Activated CD4-positive, alpha-beta T cell treated with anti-CD3 and anti-CD28 coated beads, Interleukin-2, amount 50 U/mL, for 16 hours (primary cell): Measurements from ENCODE around the gene PGA5.
"Not testable (repeated sequence)": the region's sequence is repeated elsewhere in the genome, so short reads cannot be mapped to it uniquely, and the experiment has no call there.

Source experiments
- DNase-seq: peaks from one replicate; pipeline ENCODE4 v3.0.0-alpha.2; 2020

PGA5 gene

DNA sequence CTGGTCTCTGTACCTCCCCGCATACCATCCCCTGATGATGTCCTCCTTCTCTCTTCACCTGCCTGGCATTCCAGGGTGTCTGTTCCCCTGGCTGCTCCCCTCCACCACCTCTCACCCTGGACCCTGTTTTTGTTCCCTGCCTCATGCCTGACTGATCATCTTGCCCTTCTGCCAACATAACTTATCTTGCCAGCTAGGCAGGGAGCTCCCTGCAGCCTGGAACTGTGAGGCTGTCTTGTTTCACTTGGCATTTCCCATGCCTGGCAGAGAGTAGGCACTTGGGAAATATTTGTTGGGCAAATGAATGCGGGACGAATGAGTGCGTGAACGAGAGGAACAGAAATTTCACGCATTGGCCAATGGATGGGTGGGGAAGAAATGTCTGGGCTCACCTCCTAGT, 11.5 kb upstream of the PGA5 start:
- DNase-seq, result not testable (repeated sequence)

DNA sequence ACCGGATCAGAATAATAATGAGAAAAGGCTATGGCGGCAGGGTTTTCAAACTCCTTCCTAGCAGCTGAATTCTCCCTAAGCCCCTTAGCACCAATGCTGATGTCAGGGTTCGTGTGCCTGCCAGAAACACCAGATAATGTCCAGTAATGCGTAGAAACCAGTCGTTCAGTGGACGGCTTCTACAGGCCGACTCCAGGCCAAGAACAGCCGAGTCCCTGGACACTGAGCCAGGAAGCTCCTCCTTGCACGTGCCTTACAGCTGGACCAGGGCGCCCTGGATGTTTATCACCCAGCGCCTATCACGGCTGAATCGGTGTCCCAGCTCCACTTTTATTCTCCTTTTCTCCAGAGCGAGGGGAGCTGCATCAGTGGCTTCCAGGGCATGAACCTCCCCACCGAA, 9.9 kb upstream of the PGA5 start:
- not testable (repeated sequence) for DNase-seq

DNA sequence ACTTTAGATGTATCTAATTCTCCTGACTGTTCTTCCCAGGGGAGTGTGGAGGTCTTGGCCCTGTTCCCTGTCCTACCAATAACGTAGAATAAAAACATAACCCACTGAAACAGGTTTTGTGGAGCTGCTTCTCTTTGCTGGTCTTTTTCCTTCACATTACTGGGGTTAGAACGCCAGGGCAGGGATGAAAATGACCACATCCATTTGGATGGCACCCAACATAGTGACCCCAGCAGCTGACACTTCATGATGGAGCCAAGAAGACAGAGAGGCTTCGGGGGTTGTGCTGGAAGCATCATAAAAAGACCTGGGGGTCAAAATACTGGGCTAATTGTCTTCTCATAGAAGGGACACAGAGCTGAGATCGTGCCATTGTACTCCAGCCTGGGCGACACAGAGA, 9.4 kb upstream of the PGA5 start:
- not testable (repeated sequence) for DNase-seq

DNA sequence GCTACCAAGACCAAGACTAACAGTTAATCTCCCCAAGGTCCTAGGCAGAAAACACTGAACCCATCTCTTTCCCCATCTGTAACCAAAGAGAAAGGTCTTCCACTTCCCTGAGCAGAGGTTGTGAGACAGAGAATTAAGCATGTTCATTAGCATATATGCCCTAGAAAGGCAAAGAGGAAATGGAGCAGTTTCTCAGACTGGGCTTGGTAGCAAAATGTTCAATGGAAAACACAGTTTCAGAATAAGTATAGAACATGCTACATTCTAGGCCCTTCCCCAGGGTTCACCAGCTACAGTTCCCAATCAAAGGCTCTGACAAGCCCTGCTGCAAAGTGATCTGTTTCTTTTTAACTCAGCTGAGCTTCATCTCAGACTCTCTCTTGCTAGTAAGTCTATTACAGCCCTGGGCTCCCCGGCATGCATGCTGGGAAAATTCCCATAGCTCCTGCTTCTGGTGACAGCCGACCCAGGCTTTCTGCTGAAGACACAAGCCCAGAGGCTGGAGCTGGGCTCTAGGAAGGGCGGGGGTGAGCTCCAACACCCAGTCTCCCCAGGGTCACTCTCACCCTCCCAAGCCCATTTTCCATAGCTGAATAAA, 8.3 kb upstream of the PGA5 start:
- not testable (repeated sequence) for DNase-seq

DNA sequence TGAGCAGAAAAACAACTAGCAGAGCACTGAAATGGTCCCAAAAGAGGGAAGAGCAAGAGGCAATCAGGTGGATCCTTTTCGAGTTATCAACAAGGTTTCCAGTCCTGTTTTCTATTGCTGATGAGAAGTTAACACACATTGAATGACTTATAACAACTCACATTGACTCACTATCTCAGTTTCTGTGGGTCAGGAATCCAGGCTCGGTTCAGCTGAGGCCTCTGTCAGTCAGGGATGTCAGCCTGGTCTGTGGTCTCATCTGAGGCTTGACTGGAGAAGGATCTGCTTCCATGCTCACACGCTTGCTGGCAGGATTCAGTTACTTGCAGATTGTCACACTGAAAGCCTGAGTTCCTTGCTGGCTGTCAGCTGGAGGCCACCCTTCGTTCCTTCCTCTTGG, 3.8 kb upstream of the PGA5 start:
- not testable (repeated sequence) for DNase-seq

DNA sequence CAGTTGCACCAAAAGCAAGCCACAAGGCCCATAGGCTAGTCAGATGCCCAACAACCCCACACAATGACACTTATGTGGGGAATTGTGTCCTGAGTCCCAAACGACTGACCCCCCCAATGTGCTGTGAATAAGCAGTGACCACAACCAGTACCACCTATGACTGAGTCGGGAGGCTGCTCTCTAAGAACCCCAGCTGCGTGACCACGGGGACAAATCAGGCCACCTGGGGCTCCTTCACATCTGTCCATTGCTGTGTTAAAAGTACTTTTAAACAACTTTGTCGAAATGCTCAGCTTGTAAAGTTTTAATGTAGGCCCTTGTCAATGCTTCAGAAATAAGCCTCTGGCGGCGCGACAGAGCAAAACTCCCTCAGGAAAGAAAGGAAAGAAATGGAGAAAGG, 687 bp upstream of the PGA5 start:
- DNase-seq, result not testable (repeated sequence)

DNA sequence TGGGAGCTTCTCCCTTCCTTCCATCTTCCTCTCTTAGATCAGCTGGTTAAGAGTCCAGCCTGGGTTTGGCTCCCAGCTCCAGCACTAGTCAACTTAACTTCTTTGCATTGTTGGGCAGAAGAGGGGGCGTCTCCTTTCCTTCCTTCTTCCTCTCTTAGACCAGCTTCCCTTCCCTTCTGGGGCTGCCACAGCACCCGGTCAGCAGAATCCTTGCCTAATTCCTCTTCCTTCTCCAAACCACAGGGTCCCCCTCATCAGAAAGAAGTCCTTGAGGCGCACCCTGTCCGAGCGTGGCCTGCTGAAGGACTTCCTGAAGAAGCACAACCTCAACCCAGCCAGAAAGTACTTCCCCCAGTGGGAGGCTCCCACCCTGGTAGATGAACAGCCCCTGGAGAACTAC, 551 bp downstream of the PGA5 start:
- DNase-seq, result not testable (repeated sequence)

DNA sequence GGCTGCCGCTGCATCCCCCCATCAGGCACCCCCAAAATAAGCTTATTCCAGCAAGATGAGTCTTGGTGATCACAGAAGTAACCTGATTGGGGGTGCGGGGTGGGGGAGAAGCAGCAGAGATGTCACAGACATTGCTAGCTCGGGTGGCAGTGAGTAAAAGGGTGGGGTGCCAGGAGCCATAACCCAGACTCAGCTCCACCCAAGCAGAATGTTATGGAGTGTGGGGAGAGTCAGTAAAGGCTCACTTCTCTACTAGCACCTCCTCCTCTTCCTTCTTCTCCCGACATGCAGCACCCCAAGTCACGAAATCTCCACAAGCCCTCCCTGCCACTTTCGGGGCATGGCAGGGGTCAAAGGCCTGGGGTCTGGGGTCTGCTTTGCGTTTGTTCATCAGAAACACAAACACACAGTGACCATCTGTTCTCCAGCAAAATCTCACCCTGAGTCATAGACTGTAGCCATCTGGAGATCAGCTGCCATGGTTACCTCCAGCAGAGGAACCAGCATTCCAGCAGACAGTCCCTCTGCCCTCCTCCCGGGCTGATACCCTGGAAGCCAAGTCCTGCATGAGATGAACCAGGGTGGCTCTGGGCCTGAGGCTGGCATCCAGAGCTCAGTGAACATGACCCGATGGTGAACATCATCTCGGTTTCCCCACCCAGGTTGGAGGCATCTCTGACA, 4.4 kb downstream of the PGA5 start:
- DNase-seq, result not testable (repeated sequence)

DNA sequence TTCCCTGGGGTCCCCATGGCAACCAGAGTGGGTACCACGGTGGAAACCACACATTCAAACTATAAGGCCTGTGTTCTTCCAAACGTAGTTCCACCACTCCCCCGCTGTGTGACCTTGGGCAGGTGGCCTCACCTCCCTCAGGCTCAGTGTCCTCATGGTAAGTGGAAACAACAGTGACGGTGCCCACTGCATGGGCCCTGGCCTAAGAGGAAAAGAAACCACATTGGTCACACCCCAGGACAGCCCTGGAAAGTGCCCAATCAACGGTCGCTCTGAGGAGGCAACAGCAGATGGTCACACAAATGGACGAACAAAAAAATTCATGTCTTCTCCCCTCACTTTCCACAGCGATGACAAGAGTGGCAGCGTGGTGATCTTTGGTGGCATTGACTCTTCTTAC, 7.1 kb downstream of the PGA5 start:
- not testable (repeated sequence) for DNase-seq

DNA sequence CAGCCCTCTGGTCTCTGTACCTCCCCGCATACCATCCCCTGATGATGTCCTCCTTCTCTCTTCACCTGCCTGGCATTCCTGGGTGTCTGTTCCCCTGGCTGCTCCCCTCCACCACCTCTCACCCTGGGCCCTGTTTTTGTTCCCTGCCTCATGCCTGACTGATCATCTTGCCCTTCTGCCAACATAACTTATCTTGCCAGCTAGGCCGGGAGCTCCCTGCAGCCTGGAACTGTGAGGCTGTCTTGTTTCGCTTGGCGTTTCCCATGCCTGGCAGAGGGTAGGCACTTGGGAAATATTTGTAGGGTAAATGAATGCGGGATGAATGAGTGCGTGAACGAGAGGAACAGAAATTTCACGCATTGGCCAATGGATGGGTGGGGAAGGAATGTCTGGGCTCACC, 8.2 kb downstream of the PGA5 start:
- DNase-seq, result not testable (repeated sequence)

DNA sequence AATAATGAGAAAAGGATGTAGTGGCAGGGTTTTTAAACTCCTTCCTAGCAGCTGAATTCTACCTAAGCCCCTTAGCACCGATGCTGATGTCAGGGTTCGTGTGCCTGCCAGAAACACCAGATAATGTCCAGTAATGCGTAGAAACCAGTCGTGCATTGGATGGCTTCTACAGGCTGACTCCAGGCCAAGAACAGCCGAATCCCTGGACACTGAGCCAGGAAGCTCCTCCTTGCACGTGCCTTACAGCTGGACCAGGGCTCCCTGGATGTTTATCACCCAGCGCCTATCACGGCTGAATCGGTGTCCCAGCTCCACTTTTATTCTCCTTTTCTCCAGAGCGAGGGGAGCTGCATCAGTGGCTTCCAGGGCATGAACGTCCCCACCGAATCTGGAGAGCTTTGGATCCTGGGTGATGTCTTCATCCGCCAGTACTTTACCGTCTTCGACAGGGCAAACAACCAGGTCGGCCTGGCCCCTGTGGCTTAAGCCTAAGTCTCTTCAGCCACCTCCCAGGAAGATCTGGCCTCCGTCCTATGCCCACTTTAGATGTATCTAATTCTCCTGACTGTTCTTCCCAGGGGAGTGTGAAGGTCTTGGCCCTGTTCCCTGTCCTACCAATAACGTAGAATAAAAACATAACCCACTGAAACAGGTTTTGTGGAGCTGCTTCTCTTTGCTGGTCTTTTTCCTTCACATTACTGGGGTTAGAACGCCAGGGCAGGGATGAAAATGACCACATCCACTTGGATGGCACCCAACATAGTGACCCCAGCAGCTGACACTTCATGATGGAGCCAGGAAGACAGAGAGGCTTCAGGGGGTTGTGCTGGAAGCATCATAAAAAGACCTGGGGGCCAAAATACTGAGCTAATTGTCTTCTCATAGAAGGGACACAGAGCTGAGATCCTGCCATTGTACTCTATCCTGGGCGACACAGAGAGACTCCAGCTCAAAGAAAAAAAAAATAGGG, 10.1 kb downstream of the PGA5 start:
- DNase-seq, result not testable (repeated sequence)

DNA sequence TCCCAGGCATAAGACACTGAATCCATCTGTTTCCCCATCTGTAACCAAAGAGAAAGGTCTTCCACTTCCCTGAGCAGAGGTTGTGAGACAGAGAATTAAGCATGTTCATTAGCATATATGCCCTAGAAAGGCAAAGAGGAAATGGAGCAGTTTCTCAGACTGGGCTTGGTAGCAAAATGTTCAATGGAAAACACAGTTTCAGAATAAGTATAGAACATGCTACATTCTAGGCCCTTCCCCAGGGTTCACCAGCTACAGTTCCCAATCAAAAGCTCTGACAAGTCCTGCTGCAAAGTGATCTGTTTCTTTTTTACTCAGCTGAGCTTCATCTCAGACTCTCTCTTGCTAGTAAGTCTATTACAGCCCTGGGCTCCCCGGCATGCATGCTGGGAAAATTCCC, 11.4 kb downstream of the PGA5 start:
- not testable (repeated sequence) for DNase-seq

DNA sequence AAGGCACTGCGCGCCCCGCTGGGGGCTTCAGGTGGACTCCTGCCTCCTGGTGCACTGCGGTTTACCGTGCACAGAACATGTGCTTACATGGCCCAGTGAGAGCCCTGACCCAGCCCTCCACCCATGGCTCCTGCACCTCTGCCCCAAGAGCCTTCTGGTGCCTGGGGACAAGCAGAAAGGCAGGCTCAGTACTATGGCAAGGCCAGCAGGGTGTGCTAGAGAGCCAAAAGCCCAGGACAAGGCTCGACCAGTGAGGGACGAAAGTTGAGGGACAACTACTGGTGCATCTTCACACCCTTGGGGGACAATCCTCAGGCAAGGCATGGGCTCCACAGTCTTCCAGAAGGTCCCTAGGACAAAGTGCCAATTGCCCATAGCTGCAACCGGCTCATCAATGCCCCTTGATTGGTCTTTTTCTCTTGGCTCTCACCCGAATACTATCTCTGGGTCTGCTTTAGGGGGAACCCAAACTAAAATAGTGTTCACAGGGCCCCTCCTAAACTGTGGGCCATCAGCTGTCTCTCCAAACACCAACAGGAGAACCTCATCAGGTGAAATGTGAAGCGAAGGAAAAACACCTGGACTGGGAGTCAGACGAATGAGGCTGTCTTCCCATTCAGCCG, 13.5 kb downstream of the PGA5 start:
- DNase-seq, result peak; percentile 80

DNA sequence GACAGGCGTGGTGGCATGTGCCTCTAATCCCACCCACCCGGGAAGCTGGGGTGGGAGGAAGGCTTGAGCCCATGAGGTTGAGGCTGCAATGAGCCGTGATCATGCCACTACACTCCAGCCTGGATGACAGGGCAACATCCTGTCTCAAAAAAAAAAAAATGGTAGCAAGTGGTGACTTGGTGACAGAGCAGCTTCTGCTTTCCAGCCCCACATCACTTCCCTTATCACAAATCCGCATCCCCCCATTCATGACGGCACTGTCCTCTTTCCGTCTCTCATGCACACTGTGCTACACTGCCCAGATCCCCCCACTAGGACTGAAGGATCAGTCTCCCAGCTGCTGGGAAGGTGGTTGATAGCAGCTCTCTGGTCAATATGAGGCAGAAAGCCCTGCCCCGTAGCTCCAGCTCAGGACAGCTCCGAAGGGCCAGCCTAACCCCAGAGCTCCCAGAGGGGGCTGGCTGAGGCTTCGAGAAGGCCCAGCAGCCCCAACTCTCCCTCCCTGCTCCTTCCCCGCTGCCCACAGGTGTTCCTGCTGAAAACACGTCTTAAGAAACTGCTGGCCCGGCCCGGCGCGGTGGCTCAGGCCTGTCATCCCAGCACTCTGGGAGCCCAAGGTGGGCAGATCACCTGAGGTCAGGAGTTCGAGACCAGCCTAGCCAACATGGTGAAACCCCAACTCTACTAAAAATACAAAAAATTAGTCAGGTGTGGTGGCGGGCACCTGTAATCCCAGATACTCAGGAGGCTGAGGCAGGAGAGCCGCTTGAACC, 15.9 kb downstream of the PGA5 start:
- no peak for DNase-seq

DNA sequence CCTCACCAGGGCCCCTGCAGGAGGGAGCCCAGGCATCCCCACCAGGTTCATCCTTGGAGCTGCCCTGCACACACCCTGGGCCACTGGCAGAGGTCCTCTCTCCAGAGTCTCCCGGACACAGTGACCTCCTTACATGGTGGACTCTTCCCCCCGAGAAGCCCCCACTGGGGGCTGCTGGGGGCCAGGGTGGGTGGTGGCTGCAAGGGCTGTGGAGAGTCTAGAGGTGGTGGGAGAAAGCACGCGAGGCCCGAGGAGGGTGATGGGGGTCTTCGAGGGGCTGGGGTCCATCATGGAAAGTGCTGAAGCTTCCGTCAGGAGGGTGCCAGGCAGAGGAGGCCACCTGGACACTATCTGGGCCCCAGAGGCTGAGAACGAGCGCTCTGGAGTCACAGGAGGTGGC, 17.6 kb downstream of the PGA5 start:
- no peak for DNase-seq

DNA sequence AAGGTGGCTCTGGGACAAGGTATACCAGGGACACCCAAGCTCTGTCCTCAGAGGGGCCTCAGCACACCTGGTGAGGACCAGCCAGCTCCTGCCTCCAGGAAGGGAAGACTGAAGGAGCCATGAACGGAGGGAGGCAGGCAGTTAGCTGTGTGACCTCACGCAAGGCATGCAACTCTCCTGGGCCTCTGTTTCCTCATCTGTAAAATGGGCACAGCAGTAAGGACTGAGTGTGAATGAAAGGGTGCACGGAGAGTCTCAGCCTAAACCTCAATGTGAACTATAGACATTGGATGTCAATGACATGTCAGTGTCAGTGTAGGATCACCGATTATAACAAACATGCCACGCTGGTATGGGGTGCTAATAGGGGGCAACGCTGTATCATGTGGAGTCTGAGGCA, 18.4 kb downstream of the PGA5 start:
- no peak for DNase-seq

DNA sequence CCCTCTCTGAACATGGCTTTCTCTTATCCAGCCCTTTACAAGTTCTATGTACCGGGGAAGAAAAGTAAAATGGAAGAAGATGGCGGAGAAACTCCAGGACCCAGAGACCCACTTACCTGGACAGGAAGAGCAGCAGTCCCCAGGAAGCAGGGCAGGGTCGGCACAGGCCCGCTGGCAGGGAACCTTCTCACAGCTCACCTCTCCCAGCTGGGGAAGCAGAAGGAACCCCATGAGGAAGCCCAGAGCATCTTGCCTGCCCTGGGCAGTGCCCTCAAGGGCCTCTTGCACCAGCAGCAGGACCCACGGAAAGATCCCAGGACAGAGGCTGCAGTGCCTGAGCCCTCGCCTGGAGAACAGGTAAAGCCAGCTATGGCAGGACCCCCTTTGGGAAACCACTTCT, 23.4 kb downstream of the PGA5 start:
- DNase-seq, result no peak

DNA sequence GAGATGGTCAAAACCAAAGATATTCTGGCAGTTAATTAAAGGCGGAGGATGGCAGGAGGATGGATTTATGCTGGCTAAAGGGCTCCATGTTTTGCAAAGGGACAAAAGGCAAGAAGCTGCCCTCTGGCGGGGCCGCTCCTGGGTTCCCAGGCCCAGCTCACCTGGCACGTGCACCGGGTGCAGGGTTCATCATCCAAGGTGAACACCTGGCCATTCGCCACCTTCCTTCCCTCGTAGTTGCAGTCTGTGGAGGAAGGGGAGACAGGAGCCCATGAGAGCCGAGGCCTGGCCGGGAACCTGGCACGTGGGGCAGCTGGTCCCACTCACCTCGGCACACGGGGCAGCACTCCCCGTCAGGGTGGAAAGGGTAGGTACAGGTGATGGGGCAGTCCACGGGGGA, 23.8 kb downstream of the PGA5 start:
- no peak for DNase-seq

DNA sequence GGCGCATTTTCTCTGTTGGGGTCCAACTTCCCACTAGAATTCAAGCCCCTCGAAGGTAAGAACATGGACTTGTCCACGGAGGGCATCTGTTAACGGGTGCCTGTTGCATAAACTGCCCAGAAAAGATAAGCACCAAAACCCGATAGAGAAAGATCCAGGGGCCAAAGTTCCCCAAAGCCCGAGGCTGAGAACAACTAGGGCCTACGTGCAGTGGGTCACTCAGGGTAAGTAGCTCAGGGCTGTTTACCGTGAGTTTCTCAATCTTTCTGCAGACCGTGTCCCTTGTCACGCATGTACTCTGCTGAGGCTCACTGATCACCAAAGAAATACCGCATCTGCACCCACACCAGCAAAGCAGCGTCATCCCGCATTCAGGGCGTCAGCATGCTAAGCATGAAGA, 24.4 kb downstream of the PGA5 start:
- no peak for DNase-seq

DNA sequence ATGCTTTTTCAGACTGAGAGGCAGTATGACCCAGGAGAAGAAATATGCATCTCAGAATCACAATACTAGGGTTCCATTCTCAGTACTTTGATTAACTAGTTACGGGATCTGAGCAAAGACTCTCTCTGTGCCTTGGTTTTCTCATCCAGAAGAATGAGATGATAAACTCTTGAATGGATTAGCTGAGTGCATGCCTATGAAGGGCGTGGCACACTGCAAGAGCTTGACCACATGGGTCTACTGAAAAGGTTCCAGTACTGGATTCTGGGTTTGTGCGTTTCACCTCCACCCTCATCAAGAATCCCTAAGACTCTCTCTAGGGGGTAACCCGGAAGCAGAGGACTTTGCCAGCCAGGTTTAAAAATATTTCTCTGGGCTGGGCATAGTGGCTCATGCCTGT, 25.6 kb downstream of the PGA5 start:
- no peak for DNase-seq

DNA sequence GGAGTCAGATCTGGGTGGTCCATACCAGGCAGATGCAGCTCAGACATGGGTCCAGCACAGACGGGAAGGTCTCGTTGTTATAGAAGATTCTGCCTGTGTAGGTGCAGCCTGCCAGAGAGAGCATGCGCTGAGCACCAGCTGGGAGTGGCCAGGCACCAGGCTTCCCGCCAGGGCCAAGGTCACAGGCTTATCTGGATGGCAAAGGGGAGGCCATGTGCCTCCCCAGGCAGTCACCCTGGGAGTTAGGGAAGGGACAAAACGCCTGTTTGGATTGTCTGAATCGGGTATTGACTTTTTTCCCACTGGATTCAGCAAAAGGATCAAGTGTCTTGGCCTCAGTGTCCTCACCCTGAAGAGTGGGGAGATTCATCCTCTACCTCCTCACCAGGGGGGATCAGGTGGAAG, 26.5 kb downstream of the PGA5 start:
- no peak for DNase-seq

DNA sequence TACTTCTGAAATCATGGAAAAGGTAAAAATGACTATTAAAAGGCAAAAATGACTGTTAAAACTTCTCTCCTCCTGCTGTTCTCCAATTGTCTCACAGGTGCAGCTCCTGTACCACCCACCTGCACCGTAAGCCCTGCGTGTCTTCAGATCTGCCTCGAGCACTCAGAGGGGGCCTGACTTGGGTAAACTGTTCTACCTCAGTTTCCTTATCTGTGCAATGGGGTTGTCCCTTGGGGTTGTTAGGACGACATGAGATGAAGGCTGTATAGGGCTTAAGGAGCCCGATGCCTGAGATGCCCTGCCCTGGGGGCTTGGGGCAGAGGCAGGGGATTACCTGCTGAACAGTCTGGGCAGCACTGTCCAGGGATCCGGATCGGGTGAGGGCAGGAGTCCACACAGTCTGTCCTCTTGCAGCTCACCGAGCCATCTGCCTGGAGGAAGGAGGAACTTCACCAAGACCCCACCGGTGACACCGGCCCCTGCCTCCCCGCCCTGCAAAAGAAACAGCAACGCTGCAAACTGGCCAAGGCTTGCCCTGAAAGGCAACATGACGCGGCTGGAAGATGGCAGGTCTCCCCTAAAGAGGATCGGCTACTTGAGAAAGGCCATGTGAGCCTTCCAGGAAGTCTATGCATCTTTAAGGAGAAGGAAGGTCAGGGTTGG, 27.7 kb downstream of the PGA5 start:
- no peak for DNase-seq
